Thymus (tissue), 14 donors: ENCODE data around the gene SH3BP2. TPM values are rescaled to one million over a fixed set of nuclear protein-coding genes. Genes with fewer than 3 reads are reported as not detected.

ENCODE experiments used
- DNase-seq, 9 donors: peaks; one replicate each; pipeline ENCODE4 v3.0.0-alpha.2; 2013; ENCODE audit warnings: low spot score in 9 of 9, low read depth in 6 of 9, missing footprints in 1 of 9
- H3K27ac ChIP-seq, 2 donors: one replicate each; pipeline ENCODE4 v1.5.1; 2013; ENCODE audit warnings: control low read depth in 1 of 2, low read depth in 1 of 2, low read length in 1 of 2, mild to moderate bottlenecking in 1 of 2, moderate library complexity in 1 of 2
- H3K27me3 ChIP-seq, 2 donors: one replicate each; pipeline ENCODE4 v1.5.1; 2013; ENCODE audit warnings: low read length in 1 of 2; ENCODE audit not compliant: control insufficient read depth in 2 of 2, insufficient read depth in 1 of 2
- H3K36me3 ChIP-seq, 2 donors: one replicate each; pipeline ENCODE4 v1.5.1; 2013; ENCODE audit warnings: low read length in 1 of 2, mild to moderate bottlenecking in 1 of 2, moderate library complexity in 1 of 2; ENCODE audit not compliant: control insufficient read depth in 2 of 2, insufficient read depth in 2 of 2
- H3K4me1 ChIP-seq, 2 donors: one replicate each; pipeline ENCODE4 v1.5.1; 2013; ENCODE audit warnings: low read length in 2 of 2; ENCODE audit not compliant: control insufficient read depth in 2 of 2, insufficient read depth in 2 of 2
- H3K4me3 ChIP-seq, 2 donors: one replicate each; pipeline ENCODE4 v1.5.1; 2013; ENCODE audit warnings: low read length in 2 of 2, control low read depth in 1 of 2, mild to moderate bottlenecking in 1 of 2
- H3K9me3 ChIP-seq, 2 donors: one replicate each; pipeline ENCODE4 v1.5.1; 2013; ENCODE audit warnings: low read length in 1 of 2, mild to moderate bottlenecking in 1 of 2; ENCODE audit not compliant: control insufficient read depth in 2 of 2, insufficient read depth in 1 of 2
- WGBS: extraction: QIAGEN DNeasy Blood & Tissue Kit; methylation state at CpG from one replicate; pipeline ENCODE4 v1.1.7; 2013; 5-methylcytosine and 5-hydroxymethylcytosine counted together
- long read RNA-seq, 10 donors: transcript quantifications; one replicate each; lab custom pipeline, GENCODE V29; 2026
- polyA plus RNA-seq: library from polyadenylated mRNA; stranded (reverse); fragments of 200-250 nt; gene quantifications from one replicate; pipeline ENCODE4 v1.2.3, GENCODE V29; 2013
- total RNA-seq: library from RNA; stranded (reverse); fragments of 120-200 nt; gene quantifications from one replicate; pipeline ENCODE4 v1.2.4, GENCODE V29; 2013
- donor health status: healthy.

SH3BP2 gene
- total RNA-seq: 10.6 TPM
- polyA plus RNA-seq: 43.9 TPM
- long read RNA-seq, donor 1: 0 reads
- long read RNA-seq, donor 2: 0 reads
- long read RNA-seq, donor 3, full-length matches to known transcripts: 2 of 2 reads
- long read RNA-seq, donor 3, partial matches to known transcripts: 0 of 2 reads
- long read RNA-seq, donor 3, other reads (novel, unspliced or antisense): 0 of 2 reads
- long read RNA-seq, donor 4: 0 reads
- long read RNA-seq, donor 5, partial matches to known transcripts: 0 of 2 reads
- long read RNA-seq, donor 5, other reads (novel, unspliced or antisense): 0 of 2 reads
- long read RNA-seq, donor 6, full-length matches to known transcripts: 2 of 2 reads
- long read RNA-seq, donor 6, partial matches to known transcripts: 0 of 2 reads
- long read RNA-seq, donor 6, other reads (novel, unspliced or antisense): 0 of 2 reads
- long read RNA-seq, donor 7, partial matches to known transcripts: 0 of 2 reads
- long read RNA-seq, donor 7, other reads (novel, unspliced or antisense): 0 of 2 reads
- long read RNA-seq, donor 8, partial matches to known transcripts: 0 of 1 reads
- long read RNA-seq, donor 8, other reads (novel, unspliced or antisense): 0 of 1 reads
- long read RNA-seq, donor 9, partial matches to known transcripts: 0 of 1 reads
- long read RNA-seq, donor 9, other reads (novel, unspliced or antisense): 0 of 1 reads
- long read RNA-seq, donor 10, partial matches to known transcripts: 0 of 5 reads
- long read RNA-seq, donor 10, other reads (novel, unspliced or antisense): 0 of 5 reads

DNA sequence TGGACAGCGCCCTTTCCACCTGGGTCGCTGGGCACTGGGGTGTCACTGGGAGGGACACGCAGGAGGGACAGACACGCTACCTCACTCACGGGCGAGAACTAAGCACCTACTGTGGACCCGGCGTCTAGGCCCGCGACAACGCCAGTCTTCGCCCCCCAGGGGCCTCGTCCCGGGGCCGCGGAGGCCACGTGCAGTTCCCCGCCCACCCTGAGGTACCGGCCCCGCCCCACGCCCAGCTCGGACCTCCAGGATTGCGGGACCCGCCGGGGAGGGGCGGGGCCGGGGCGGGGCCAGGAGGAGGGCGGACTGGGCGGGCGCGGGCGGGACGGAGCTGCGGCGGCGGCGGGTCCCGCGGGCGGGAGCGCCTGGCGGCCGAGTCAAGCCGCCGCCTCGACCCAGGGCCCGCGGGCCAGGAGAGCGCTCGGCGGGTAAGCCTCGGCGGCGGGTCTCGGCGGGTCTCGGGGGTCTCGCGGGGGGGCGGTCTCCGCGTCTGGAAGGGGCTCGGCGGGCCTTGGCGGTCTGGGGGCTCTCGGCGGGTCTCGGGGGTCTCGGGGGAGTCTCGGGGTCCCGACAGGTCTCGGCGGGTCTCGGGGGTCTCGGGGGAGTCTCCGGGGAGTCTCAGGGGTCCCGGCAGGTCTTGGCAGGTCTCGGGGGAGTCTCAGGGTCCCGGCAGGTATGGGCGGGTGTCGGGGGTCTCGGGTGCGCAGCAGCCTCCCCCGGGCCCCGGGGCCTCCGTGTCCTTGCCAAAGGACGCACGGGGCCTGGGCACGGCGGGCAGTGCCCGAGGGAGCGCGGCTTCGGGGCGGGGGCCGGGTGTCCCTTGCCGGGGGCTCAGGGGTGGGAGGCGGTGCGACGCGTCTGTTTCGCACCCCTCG lies at the start of gene SH3BP2:
Gene SH3BP2, plus strand, starts transcription at position 375 of the 875 bp plus-strand sequence. CDS start 27,533 bp downstream, outside the sequence.
- Histone ChIP-seq H3K9me3 (peaks cover 0 to 10% of the 10 kb centered on the region in 2 donors), H3K36me3 (no peaks in the 10 kb centered on the region), H3K4me1 (peaks cover 25 to 51% of the 10 kb centered on the region in 2 donors), H3K27ac (no peak within 1 kb of the TSS), H3K27me3 (peaks cover 0 to 50% of the 10 kb centered on the region in 2 donors), H3K4me3 (peak within 1 kb of the TSS; percentile 33 to 46)
- no peak for DNase-seq
- WGBS: 13% methylated on average over 104 of the region's 104 CpGs

DNA sequence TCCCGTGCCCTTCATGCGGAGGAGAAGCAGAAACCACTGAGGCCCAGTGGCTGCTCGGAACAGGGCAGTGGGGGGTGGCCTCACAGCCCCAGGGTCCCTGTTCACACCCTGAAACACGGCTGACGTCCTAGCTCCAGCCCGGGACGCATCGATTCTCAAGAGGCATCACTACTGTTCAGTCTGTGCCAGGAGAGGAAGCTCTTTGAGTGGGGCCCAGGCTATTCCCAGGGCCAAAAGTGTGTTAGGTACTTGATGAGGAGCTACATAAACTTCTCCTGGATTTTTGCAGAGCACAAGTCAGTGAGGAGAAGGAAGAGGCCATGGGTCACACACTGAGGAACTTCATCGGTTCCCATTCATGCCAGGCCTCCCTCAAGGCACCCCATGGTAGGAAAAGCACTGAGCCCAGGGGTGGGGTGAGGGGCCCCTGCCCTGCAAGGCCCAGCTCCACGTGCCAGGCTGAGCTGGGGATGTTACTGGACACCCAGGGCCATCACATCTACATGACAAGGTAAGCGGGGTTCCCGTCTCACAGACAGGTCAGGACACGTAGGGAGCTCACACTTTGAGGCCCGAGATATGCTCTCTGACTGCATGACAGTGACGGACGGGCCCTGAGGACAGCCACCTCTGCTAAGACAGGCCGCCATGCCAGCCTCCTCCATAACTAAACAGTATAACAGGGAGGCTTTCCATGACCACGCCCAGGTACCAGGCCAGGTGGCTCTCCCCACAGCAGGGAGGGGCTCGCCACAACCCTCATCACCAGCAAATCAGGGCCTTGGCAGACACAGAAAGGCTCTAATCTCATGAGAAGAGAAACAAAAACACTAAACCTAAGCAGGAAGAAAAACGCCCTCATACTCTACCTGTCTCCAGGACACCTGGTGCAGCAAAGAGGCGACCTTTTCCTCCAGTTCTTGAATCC lies 49.1 kb upstream of the SH3BP2 start:
- Histone ChIP-seq H3K4me3 (no peak overlapping the region), H3K9me3 (no peaks in the 10 kb centered on the region), H3K36me3 (peaks cover 58 to 60% of the 10 kb centered on the region in 2 donors), H3K27me3 (no peaks in the 10 kb centered on the region), H3K27ac (peak overlapping the region in 1 of 2 donors; percentile 37), H3K4me1 (peaks cover 0 to 35% of the 10 kb centered on the region in 2 donors)
- 94% methylated on average over 21 of the region's 21 CpGs for WGBS
- no peak for DNase-seq

DNA sequence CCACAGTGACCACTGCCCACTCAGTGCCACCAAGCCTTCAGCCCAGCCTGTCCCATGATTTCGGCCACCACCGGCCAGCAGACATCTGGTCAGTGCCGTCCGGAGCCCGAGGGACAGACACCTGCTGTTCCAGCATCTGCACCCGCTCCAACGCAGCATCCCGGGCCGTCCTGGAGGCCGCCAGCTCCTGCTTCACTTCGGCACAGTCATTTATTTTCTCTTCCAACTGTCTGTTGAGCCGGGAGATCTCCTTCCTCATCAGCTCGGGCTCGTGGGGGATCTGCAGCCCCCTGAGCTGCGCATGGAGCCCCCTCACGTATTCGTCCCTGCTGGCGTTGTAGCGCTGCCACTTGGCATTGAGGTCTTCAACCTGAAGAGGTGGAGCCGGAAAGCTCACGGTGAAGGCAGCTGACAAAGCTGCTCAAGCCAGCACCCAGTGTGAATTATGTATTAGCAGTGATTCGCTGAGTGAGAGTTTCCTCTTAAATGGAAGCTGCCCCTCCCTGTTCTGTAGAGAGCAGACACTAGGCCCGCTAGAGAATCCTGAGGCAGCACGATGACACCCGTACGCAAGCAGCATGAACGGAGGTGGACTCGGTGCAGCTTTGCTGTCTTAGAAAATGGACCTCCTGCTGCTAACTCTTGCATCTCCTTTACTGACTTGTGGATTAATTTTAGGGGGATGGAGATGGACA lies 48.2 kb upstream of the SH3BP2 start:
- peaks cover 0 to 35% of the 10 kb centered on the region in 2 donors for H3K4me1 ChIP-seq
- H3K27me3 ChIP-seq: no peaks in the 10 kb centered on the region
- DNase-seq: no peak
- no peak overlapping the region for H3K4me3 ChIP-seq
- H3K36me3 ChIP-seq: peaks cover 58 to 60% of the 10 kb centered on the region in 2 donors
- H3K9me3 ChIP-seq: no peaks in the 10 kb centered on the region
- no peak overlapping the region for H3K27ac ChIP-seq
- WGBS: 96% methylated on average over 28 of the region's 28 CpGs

- peak overlapping the region; percentile 57 to 75 for H3K27ac ChIP-seq
- peaks cover 0 to 35% of the 10 kb centered on the region in 2 donors for H3K4me1 ChIP-seq
- no peaks in the 10 kb centered on the region for H3K27me3 ChIP-seq
- H3K36me3 ChIP-seq: peaks cover 58 to 60% of the 10 kb centered on the region in 2 donors
- H3K9me3 ChIP-seq: no peaks in the 10 kb centered on the region
- DNase-seq: no peak
- WGBS: 97% methylated on average over 5 of the region's 5 CpGs
- H3K4me3 ChIP-seq: no peak overlapping the region
These were observed 47.4 kb upstream of the SH3BP2 start for GRCh38 chr4:2745516-2745915.

DNA sequence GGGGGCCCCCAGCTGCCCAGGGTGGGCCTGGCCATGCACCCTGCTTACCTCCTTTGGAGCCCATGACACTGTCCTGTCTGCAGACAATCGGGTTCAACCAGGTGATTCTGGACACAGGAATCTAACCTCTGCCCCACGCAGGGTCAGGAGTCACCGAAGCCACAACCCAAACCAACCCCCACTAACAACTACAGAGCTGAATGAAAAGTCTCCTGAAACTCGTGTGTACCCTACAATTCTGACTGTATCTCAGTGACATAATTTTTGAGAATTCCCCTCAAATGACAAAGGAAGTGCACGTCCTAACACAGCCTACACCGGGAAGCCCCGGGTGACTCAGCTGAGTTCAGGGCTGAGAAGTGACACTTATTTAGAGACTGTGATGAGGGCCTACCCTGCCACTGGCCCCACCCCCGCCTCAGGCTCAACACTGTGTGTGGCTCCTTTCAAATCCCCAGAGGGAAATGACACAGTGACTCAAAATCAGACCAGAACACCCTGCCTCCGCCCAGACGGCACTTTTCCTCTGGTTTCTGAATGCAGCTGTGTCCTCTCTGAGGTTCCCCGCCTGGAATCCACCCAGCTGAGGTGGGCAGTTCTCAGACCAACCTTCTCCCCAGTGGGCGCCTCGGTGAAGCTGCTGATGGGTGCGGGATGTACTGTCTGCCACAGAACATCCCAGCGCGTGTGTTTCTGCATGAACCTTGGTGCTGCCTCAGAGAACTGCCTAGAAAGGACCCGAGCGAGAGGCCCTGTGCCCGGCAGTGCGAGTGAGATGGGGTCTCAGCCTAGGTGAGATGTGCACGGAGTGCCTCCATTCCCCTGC lies 46.7 kb upstream of the SH3BP2 start:
- 88% methylated on average over 21 of the region's 21 CpGs for WGBS
- Histone ChIP-seq H3K9me3 (no peaks in the 10 kb centered on the region), H3K27ac (peak overlapping the region; percentile 57 to 75), H3K4me3 (no peak overlapping the region), H3K36me3 (peaks cover 58 to 60% of the 10 kb centered on the region in 2 donors), H3K27me3 (no peaks in the 10 kb centered on the region), H3K4me1 (peaks cover 0 to 35% of the 10 kb centered on the region in 2 donors)
- DNase-seq: peak in 4 of 9 donors; percentile 9 to 53 (median 27)

DNA sequence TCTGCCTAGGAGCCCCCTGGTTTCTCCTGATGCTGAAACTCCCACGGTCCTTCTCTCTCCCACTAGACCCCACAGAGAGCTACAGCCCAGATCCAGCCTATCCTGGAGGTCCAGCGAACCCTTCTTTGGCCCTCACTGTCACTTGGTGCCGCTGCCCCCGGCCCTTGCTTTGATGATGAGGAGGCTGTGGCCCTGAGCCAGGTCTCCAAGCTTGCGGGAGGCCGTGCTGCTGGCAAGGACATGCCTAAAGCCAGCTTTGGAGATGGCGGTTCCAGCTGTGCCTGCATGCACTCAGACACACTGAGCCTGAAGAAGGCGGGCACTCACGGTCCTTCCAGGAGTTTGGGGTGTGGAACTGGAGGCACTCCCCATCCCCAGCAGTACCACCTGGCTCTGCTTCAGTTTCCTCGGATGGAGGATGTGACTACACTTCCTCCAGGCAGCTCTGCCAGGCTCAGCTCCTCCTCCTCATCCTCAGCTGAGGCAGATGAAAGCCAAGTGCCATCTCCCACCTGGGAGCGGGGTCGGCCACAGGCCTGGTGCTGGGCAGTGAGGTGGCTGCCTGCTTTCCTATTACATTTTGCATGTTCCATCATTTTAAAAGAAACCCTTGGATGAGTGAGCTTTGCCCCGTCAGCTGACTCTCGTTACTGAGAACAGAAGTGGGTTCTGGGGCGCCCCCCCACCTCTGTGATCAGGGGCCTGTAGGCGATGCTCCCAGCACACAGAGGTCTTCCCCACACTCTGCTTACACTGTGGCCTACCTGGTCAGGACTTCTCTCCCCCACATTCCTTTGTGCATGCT lies 45.8 kb upstream of the SH3BP2 start:
- WGBS: 89% methylated on average over 16 of the region's 16 CpGs
- Histone ChIP-seq H3K9me3 (no peaks in the 10 kb centered on the region), H3K4me3 (no peak overlapping the region), H3K27ac (peak overlapping the region in 1 of 2 donors; percentile 56), H3K36me3 (peaks cover 53 to 57% of the 10 kb centered on the region in 2 donors), H3K27me3 (no peaks in the 10 kb centered on the region), H3K4me1 (peaks cover 0 to 35% of the 10 kb centered on the region in 2 donors)
- no peak for DNase-seq
